ENCODE data around the gene STK24.

GRCh38 chr13:98429081-98429480 is 147.8 kb downstream of the STK24 start:
- TF ChIP-seq, protein P1, sequence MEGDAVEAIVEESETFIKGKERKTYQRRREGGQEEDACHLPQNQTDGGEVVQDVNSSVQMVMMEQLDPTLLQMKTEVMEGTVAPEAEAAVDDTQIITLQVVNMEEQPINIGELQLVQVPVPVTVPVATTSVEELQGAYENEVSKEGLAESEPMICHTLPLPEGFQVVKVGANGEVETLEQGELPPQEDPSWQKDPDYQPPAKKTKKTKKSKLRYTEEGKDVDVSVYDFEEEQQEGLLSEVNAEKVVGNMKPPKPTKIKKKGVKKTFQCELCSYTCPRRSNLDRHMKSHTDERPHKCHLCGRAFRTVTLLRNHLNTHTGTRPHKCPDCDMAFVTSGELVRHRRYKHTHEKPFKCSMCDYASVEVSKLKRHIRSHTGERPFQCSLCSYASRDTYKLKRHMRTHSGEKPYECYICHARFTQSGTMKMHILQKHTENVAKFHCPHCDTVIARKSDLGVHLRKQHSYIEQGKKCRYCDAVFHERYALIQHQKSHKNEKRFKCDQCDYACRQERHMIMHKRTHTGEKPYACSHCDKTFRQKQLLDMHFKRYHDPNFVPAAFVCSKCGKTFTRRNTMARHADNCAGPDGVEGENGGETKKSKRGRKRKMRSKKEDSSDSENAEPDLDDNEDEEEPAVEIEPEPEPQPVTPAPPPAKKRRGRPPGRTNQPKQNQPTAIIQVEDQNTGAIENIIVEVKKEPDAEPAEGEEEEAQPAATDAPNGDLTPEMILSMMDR (IDR thresholded peaks at IDR 0.05) = no peak
- TF ChIP-seq EP300 (IDR thresholded peaks at IDR 0.05) = no peak
- no peak for TF ChIP-seq POLR2AphosphoS5 (IDR thresholded peaks at IDR 0.05)
- no peak for TF ChIP-seq POLR2A (IDR thresholded peaks at IDR 0.05)

All from upper lobe of left lung (tissue), 4 donors.